Spinal cord (tissue), 10 donors: ENCODE data around the gene ALLC. TPM values are rescaled to one million over a fixed set of nuclear protein-coding genes. Genes with fewer than 3 reads are reported as not detected.
"Not testable (repeated sequence)": the region's sequence is repeated elsewhere in the genome, so short reads cannot be mapped to it uniquely, and the experiment has no call there.

ENCODE experiments used
- DNase-seq, 6 donors: peaks; one replicate each; pipeline versions ENCODE4 v3.0.0 to v3.0.0-alpha.2; 2013 to 2015; ENCODE audit warnings: low spot score in 6 of 6, low read depth in 4 of 6
- H3K27ac ChIP-seq: one replicate; pipeline ENCODE4 v1.5.1; 2013; ENCODE audit warnings: low read depth, low read length, control low read depth
- H3K27me3 ChIP-seq: one replicate; pipeline ENCODE4 v1.6.1; 2013; ENCODE audit warnings: low read length; ENCODE audit not compliant: control insufficient read depth, insufficient read depth
- H3K36me3 ChIP-seq: one replicate; pipeline ENCODE4 v1.6.1; 2013; ENCODE audit warnings: low read length; ENCODE audit not compliant: control insufficient read depth, insufficient read depth
- H3K4me1 ChIP-seq: one replicate; pipeline ENCODE4 v1.6.1; 2013; ENCODE audit warnings: low read length; ENCODE audit not compliant: control insufficient read depth, insufficient read depth
- H3K4me3 ChIP-seq: one replicate; pipeline ENCODE4 v1.5.1; 2013; ENCODE audit warnings: low read depth, low read length, control low read depth
- H3K9me3 ChIP-seq: one replicate; pipeline ENCODE4 v1.6.1; 2013; ENCODE audit warnings: low read length; ENCODE audit not compliant: control insufficient read depth, insufficient read depth
- WGBS: methylation state at CpG from one replicate; pipeline ENCODE4 v1.1.5; 2013; ENCODE audit warnings: missing lambda C conversion rate; ENCODE audit not compliant: insufficient coverage; 5-methylcytosine and 5-hydroxymethylcytosine counted together
- polyA plus RNA-seq, 2 donors: library from polyadenylated mRNA; unstranded; fragments of 120-200 nt; gene quantifications; one replicate each; pipeline ENCODE4 v1.2.1, GENCODE V29; 2013; ENCODE audit not compliant: insufficient read length in 2 of 2
- total RNA-seq, 2 donors: library from RNA; depleted of rRNA in 1 of 2; stranded (reverse); fragments of 120-200 nt in 1 of 2; fragments of >200 nt in 1 of 2; gene quantifications; one replicate each; pipeline versions ENCODE4 v1.2.3 to v1.2.4, GENCODE V29; 2013 to 2014
- donor health status: healthy.

The ALLC gene
- total and polyA plus RNA-seq, 4 donors = 0.71 to 8.2 (median 1.6) TPM

GRCh38 chr2:3633089-3633981, 24.7 kb upstream of the ALLC start:
- 90% methylated on average over 28 of the region's 33 CpGs for WGBS
- no peaks in the 10 kb centered on the region for H3K9me3 ChIP-seq
- no peak overlapping the region for H3K4me3 ChIP-seq
- H3K4me1 ChIP-seq = peaks cover 2% of the 10 kb centered on the region
- no peaks in the 10 kb centered on the region for H3K27me3 ChIP-seq
- DNase-seq = peak in 1 of 6 donors; percentile 31
- no peak overlapping the region for H3K27ac ChIP-seq
- H3K36me3 ChIP-seq = peaks cover 2% of the 10 kb centered on the region

GRCh38 chr2:3633982-3634595, 23.9 kb upstream of the ALLC start:
- no peaks in the 10 kb centered on the region for H3K4me1 ChIP-seq
- no peak overlapping the region for H3K27ac ChIP-seq
- DNase-seq = no peak
- WGBS = 91% methylated on average over 7 of the region's 11 CpGs
- H3K27me3 ChIP-seq = no peaks in the 10 kb centered on the region
- H3K36me3 ChIP-seq = no peaks in the 10 kb centered on the region
- no peak overlapping the region for H3K4me3 ChIP-seq
- no peaks in the 10 kb centered on the region for H3K9me3 ChIP-seq

DNA sequence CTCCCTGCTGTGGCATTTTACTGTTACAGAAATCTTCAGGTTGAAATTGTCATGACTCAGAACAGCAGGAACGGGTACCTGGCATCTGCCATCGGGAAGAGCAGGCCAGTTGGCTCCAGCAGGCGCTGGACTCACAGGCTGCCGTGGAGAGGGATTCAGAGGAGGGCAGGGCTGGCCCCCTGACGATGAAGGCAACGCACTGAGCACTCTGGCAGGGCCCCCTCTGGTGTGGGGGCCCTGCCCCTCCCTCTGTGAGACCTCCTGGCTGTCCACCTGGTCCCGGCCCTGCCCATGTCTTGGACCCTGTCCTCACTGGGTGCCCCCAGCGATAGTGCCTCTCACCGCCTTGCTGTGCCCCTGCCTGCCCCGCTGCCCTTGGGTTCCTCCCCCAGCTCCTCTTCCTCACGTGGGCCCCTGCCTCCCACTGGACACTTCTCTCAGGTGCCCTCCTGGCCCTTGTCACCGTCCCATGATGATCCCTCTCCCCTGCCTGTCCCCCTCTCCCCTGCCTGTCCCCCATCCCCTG, 23.3 kb upstream of the ALLC start:
- DNase-seq = peak in 1 of 6 donors; percentile 5
- H3K4me3 ChIP-seq = no peak overlapping the region
- no peak overlapping the region for H3K27ac ChIP-seq
- 83% methylated on average over 10 of the region's 12 CpGs for WGBS
- H3K9me3 ChIP-seq = no peaks in the 10 kb centered on the region
- H3K4me1 ChIP-seq = no peaks in the 10 kb centered on the region
- H3K36me3 ChIP-seq = no peaks in the 10 kb centered on the region
- H3K27me3 ChIP-seq = no peaks in the 10 kb centered on the region

GRCh38 chr2:3635171-3635974, 22.6 kb upstream of the ALLC start:
- H3K27me3 ChIP-seq = no peaks in the 10 kb centered on the region
- no peaks in the 10 kb centered on the region for H3K9me3 ChIP-seq
- no peaks in the 10 kb centered on the region for H3K4me1 ChIP-seq
- no peaks in the 10 kb centered on the region for H3K36me3 ChIP-seq
- WGBS = 87% methylated on average over 29 of the region's 29 CpGs
- H3K27ac ChIP-seq = no peak overlapping the region
- no peak for DNase-seq
- H3K4me3 ChIP-seq = no peak overlapping the region

DNA sequence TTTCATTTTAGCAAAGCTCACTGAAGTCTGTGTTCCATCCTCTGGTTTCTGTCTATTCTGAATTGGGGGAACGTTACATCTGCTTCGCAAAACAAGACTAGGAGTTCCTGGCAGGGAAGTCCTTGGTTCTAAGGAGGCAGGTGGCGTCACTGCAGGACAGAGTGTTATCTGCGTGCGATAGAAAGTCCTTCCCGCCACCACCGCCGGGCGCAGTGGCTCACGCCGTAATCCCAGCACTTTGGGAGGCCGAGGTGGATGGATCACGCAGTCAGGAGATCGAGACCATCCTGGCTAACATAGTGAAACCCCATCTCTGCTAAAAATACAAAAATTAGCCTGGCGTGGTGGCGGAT, 22.0 kb upstream of the ALLC start:
- H3K27ac ChIP-seq, H3K4me3 ChIP-seq, H3K4me1 ChIP-seq, DNase-seq, H3K36me3 ChIP-seq, H3K27me3 ChIP-seq, H3K9me3 ChIP-seq: not testable (repeated sequence)
- WGBS = 93% methylated on average over 14 of the region's 16 CpGs

DNA sequence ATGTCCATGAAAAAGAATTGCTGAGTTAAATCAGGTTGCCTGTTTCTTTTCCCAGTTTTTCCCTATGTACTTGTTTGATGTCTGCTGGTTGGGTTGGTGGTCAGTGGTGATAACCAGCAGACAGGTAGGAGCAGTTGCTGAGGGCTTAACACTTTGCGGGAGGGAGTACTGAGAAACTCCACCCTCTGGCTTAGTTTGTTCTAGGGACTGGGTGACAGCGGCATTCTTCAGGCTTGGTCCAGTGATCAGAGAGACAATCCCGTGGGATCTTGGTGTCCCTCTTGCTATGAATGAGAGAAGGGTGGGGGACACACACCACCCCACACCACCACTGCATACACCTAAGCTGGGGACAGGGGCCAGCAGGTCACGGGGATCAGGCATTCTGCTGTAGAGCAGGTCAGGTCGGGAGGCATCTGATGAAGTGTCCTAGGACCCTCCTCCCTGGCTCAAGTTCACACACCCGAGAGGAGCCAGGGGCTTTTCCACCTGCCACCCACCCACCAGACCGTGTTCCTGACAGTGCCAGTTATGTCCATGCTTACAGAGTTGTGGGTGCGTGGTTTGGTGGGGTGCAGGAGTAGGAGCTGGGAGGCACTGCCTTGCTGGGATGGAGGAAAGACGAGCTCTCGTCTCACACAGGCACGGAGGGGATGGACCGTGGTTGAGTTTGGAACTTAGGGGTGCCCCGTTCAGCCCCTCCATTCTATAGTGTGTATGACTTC, 21.3 kb upstream of the ALLC start:
- WGBS = 92% methylated on average over 8 of the region's 13 CpGs
- H3K9me3 ChIP-seq = no peaks in the 10 kb centered on the region
- H3K36me3 ChIP-seq = no peaks in the 10 kb centered on the region
- DNase-seq = no peak
- no peaks in the 10 kb centered on the region for H3K4me1 ChIP-seq
- H3K27ac ChIP-seq = no peak overlapping the region
- no peak overlapping the region for H3K4me3 ChIP-seq
- no peaks in the 10 kb centered on the region for H3K27me3 ChIP-seq

GRCh38 chr2:3637311-3637675, 20.7 kb upstream of the ALLC start:
- Histone ChIP-seq H3K27me3 (no peaks in the 10 kb centered on the region), H3K9me3 (no peaks in the 10 kb centered on the region), H3K4me3 (no peak overlapping the region), H3K36me3 (no peaks in the 10 kb centered on the region), H3K27ac (no peak overlapping the region), H3K4me1 (no peaks in the 10 kb centered on the region)
- 84% methylated on average over 10 of the region's 11 CpGs for WGBS
- DNase-seq = no peak

- WGBS = 94% methylated on average over 30 of the region's 30 CpGs
- Histone ChIP-seq H3K4me3 (no peak overlapping the region), H3K27ac (no peak overlapping the region), H3K27me3 (no peaks in the 10 kb centered on the region), H3K36me3 (no peaks in the 10 kb centered on the region), H3K4me1 (no peaks in the 10 kb centered on the region), H3K9me3 (no peaks in the 10 kb centered on the region)
- DNase-seq = no peak
These were observed 20.1 kb upstream of the ALLC start for GRCh38 chr2:3637692-3638455.

DNA sequence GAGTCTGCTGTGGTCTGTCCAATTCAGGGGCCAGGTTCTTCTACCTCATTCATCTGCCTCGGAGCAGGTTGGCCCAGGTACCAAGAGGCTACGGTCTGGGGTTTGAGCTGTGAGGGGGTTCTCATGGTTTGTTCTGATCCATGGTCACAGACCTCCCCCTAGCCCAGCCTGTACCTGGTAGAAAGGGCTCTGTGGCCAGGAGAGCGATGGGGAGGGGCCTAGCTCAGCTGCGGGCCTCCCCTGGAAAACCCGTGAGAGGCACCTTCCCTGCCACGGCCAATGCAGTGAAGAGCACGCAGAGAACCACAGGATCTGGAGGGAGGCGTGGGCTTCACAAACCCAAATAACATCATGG, 19.6 kb upstream of the ALLC start:
- DNase-seq = no peak
- H3K4me1 ChIP-seq = no peaks in the 10 kb centered on the region
- H3K9me3 ChIP-seq = no peaks in the 10 kb centered on the region
- H3K27ac ChIP-seq = no peak overlapping the region
- H3K36me3 ChIP-seq = no peaks in the 10 kb centered on the region
- H3K4me3 ChIP-seq = no peak overlapping the region
- no peaks in the 10 kb centered on the region for H3K27me3 ChIP-seq
- WGBS = 80% methylated on average over 6 of the region's 8 CpGs
